Gastroesophageal sphincter (tissue), 3 donors: ENCODE results near the gene SYPL1.

ENCODE experiments used
- CTCF ChIP-seq, 4 experiments: fragments of 200-600 bp in 2 of 4; fragments of 450-650 bp in 2 of 4; sonication (generic) in 1 of 4; IDR thresholded peaks; one replicate each; pipeline ENCODE4 v1.5.1; 2017 to 2019; ENCODE audit warnings: antibody characterized with exemption in 4 of 4, mild to moderate bottlenecking in 2 of 4, moderate library complexity in 2 of 4
- POLR2AphosphoS5 ChIP-seq: sonication (generic); formaldehyde crosslinking; IDR thresholded peaks from one replicate; pipeline ENCODE4 v1.6.1; 2017; ENCODE audit warnings: antibody characterized with exemption

GRCh38 chr7:106153891-106154449, 41.9 kb upstream of the SYPL1 start:
- peak; percentile 95 to 98 (median 97) for TF ChIP-seq CTCF (IDR thresholded peaks at IDR 0.05)
- TF ChIP-seq POLR2AphosphoS5: peak; percentile 40
